Measurements from ENCODE around the gene PCSK5. TPM values are rescaled to one million over a fixed set of nuclear protein-coding genes. Genes with fewer than 3 reads are reported as not detected.

Gene PCSK5
- total RNA-seq, 8 experiments from 2014 or later, result 1.8 to 21.4 (median 4.9) TPM

DNA sequence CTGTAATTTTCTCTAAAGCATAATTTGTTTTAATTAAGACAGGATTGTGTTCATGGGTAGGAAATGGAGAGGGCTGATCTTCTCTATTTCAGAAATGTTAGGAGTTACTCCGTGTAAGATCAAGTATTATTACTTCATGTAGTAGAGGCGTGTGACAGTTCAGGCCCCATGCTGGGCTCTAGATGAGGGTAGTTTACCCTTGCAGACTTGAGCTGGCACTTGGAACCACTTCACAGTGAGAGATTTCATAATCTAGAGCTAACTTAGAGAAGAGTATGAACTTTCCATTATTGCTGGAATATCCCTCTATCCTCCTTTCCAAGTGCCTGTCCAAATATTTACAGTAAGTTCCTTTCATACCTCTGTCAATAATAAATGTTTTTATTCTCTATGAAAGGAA is 195.1 kb downstream of the PCSK5 start:
- ATAC-seq (replicated peaks in 6 of 8), result no peak
- H3K4me1 ChIP-seq (replicated peaks in 1 of 2), result no peaks in the 10 kb centered on the region
- H3K27ac ChIP-seq, result no peak overlapping the region
- no peak overlapping the region for H3K4me3 ChIP-seq
- in situ Hi-C loops (cut with MboI; ENCODE audit: low pct_unique_long_range_greater_than_20kb in 2 of 9, low sequenced_read_pairs in 9 of 9, unreplicated experiment in 9 of 9), result loop anchor here in 1 of 9 experiments (25.0 kb wide), 1 partner anchor 202 kb away; no protein-coding TSS in a partner anchor
- 83 to 100% (median 92%) methylated on average over 1 to 2 of the region's 2 CpGs; no CpG with 5 or more reads in 4 of the 10 experiments for WGBS, 10 experiments

- peak in 3 of 8 experiments; percentile 58 to 77 (median 59) for ATAC-seq (replicated peaks in 6 of 8)
- 40 to 100% (median 88%) methylated on average over 1 of the region's 1 CpG; no CpG with 5 or more reads in 1 of the 10 experiments for WGBS, 10 experiments
- Histone ChIP-seq H3K4me1 (replicated peaks in 1 of 2) (no peaks in the 10 kb centered on the region), H3K27ac (no peak overlapping the region), H3K4me3 (no peak overlapping the region)
- in situ Hi-C loops (cut with MboI; ENCODE audit: low pct_unique_long_range_greater_than_20kb in 2 of 9, low sequenced_read_pairs in 9 of 9, unreplicated experiment in 9 of 9), result loop anchor here in 1 of 9 experiments (25.0 kb wide), 1 partner anchor 201 kb away; no protein-coding TSS in a partner anchor
Measured at GRCh38 chr9:76086539-76086938, 196.1 kb downstream of the PCSK5 start.

DNA sequence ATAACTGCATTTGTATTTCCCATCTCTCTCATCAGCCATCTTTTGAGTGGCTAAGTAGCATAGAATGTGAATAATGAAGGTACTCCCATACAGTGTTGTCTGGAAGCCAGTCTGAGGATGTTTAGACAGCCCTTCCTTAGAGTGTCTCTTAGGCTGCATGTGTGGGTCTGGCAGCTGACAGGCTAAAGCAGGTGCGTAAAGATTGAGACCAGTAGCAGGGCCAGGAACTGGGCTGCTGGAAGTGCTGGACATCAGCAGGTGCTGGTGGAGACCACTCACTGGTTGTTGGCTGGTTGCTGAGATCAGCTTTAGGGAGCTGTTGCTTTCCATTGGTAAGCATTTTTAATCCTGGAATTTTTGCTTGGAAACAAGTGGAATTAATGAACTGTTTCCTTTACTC is 197.5 kb downstream of the PCSK5 start:
- Histone ChIP-seq H3K4me1 (replicated peaks in 1 of 2) (no peaks in the 10 kb centered on the region), H3K4me3 (no peak overlapping the region), H3K27ac (no peak overlapping the region)
- in situ Hi-C loops (cut with MboI; ENCODE audit: low pct_unique_long_range_greater_than_20kb in 2 of 9, low sequenced_read_pairs in 9 of 9, unreplicated experiment in 9 of 9), result loop anchor here in 1 of 9 experiments (25.0 kb wide), 1 partner anchor 199 kb away; no protein-coding TSS in a partner anchor
- ATAC-seq (replicated peaks in 6 of 8), result no peak
- WGBS, 10 experiments, result 71 to 100% (median 100%) methylated on average over 1 of the region's 1 CpG; no CpG with 5 or more reads in 6 of the 10 experiments

- Histone ChIP-seq H3K4me1 (replicated peaks in 1 of 2) (no peaks in the 10 kb centered on the region), H3K27ac (no peak overlapping the region), H3K4me3 (no peak overlapping the region)
- in situ Hi-C loops (cut with MboI; ENCODE audit: low pct_unique_long_range_greater_than_20kb in 2 of 9, low sequenced_read_pairs in 9 of 9, unreplicated experiment in 9 of 9), result loop anchor here in 1 of 9 experiments (25.0 kb wide), 1 partner anchor 197 kb away; no protein-coding TSS in a partner anchor
- ATAC-seq (replicated peaks in 6 of 8), result peak in 1 of 8 experiments; percentile 39
- 20 to 100% (median 81%) methylated on average over 1 to 5 of the region's 6 CpGs for WGBS, 10 experiments
Measured at GRCh38 chr9:76090330-76090729, 199.9 kb downstream of the PCSK5 start.

DNA sequence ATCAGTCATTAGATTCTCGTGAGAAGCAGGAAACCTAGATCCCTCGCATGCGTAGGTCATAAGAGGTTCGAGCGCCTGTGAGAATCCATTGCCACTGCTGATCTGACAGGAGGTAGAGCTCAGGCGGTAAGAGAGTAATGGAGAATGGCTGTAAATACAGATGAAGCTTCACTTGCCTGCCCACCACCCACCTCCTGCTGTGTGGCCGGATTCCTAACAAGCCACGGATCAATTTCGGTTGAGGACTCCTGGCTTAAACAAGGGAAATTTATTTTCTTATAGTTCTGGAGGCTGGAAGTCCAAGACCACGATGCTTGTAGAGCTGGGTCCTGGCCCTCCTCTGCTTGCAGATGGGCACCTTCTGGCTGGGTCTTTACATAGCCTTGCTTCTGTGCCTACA is 200.4 kb downstream of the PCSK5 start:
- in situ Hi-C loops (cut with MboI; ENCODE audit: low pct_unique_long_range_greater_than_20kb in 2 of 9, low sequenced_read_pairs in 9 of 9, unreplicated experiment in 9 of 9), result loop anchor here in 1 of 9 experiments (25.0 kb wide), 1 partner anchor 196 kb away; no protein-coding TSS in a partner anchor
- no peak for ATAC-seq (replicated peaks in 6 of 8)
- 81 to 100% (median 94%) methylated on average over 3 to 10 of the region's 10 CpGs; no CpG with 5 or more reads in 1 of the 10 experiments for WGBS, 10 experiments
- Histone ChIP-seq H3K4me1 (replicated peaks in 1 of 2) (no peaks in the 10 kb centered on the region), H3K27ac (no peak overlapping the region), H3K4me3 (no peak overlapping the region)

- H3K4me3 ChIP-seq, result no peak overlapping the region
- in situ Hi-C loops (cut with MboI; ENCODE audit: low pct_unique_long_range_greater_than_20kb in 2 of 9, low sequenced_read_pairs in 9 of 9, unreplicated experiment in 9 of 9), result loop anchor here in 1 of 9 experiments (25.0 kb wide), 1 partner anchor 195 kb away; no protein-coding TSS in a partner anchor
- WGBS, 10 experiments, result 36 to 100% (median 92%) methylated on average over 1 to 4 of the region's 4 CpGs
- ATAC-seq (replicated peaks in 6 of 8), result peak in 1 of 8 experiments; percentile 54
- no peak overlapping the region for H3K27ac ChIP-seq
- H3K4me1 ChIP-seq (replicated peaks in 1 of 2), result no peaks in the 10 kb centered on the region
Measured at GRCh38 chr9:76092572-76092971, 202.1 kb downstream of the PCSK5 start.

- WGBS, 10 experiments, result 83 to 100% (median 88%) methylated on average over 1 to 4 of the region's 4 CpGs; no CpG with 5 or more reads in 3 of the 10 experiments
- in situ Hi-C loops (cut with MboI; ENCODE audit: low pct_unique_long_range_greater_than_20kb in 2 of 9, low sequenced_read_pairs in 9 of 9, unreplicated experiment in 9 of 9), result loop anchor here in 1 of 9 experiments (25.0 kb wide), 1 partner anchor 192 kb away; no protein-coding TSS in a partner anchor
- no peak for ATAC-seq (replicated peaks in 6 of 8)
- Histone ChIP-seq H3K27ac (no peak overlapping the region), H3K4me1 (replicated peaks in 1 of 2) (peaks cover 0 to 5% of the 10 kb centered on the region in 2 donors), H3K4me3 (no peak overlapping the region)
Measured at GRCh38 chr9:76095585-76095984, 205.1 kb downstream of the PCSK5 start.

GRCh38 chr9:76099516-76099915 is 209.0 kb downstream of the PCSK5 start:
- in situ Hi-C loops (cut with MboI; ENCODE audit: low pct_unique_long_range_greater_than_20kb in 2 of 9, low sequenced_read_pairs in 9 of 9, unreplicated experiment in 9 of 9), result loop anchor here in 1 of 9 experiments (25.0 kb wide), 1 partner anchor 188 kb away; no protein-coding TSS in a partner anchor
- WGBS, 10 experiments, result 81 to 100% (median 99%) methylated on average over 1 to 8 of the region's 8 CpGs; no CpG with 5 or more reads in 2 of the 10 experiments
- H3K4me1 ChIP-seq (replicated peaks in 1 of 2), result peaks cover 6 to 10% of the 10 kb centered on the region in 2 donors
- no peak overlapping the region for H3K4me3 ChIP-seq
- H3K27ac ChIP-seq, result no peak overlapping the region
- ATAC-seq (replicated peaks in 6 of 8), result peak in 1 of 8 experiments; percentile 33

- ATAC-seq (replicated peaks in 6 of 8), result peak in 1 of 8 experiments; percentile 59
- no peak overlapping the region for H3K27ac ChIP-seq
- no peak overlapping the region for H3K4me3 ChIP-seq
- in situ Hi-C loops (cut with MboI; ENCODE audit: low pct_unique_long_range_greater_than_20kb in 2 of 9, low sequenced_read_pairs in 9 of 9, unreplicated experiment in 9 of 9), result no loop called here
- peaks cover 6 to 10% of the 10 kb centered on the region in 2 donors for H3K4me1 ChIP-seq (replicated peaks in 1 of 2)
- 11 to 57% (median 39%) methylated on average over 2 to 5 of the region's 5 CpGs for WGBS, 10 experiments
Measured at GRCh38 chr9:76101075-76101474, 210.6 kb downstream of the PCSK5 start.

DNA sequence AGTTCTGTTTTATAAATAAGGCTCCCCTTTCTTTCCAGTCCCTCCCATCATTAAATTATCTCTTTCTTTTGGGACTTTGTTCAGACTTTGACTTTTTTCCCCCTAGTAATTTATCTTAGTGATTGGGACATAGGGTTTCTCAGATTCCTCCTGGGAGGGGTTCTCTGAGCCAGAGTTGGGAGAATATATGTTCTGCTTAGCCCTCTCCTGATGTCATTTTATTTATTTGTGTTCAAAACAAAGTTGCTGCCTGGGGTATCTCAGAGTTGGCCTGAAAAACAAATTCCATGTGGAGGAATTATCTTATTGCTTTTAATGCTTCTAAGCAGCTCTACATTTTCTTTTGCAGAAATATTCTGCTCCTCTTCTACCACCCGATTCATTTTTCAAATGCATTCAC is 211.0 kb downstream of the PCSK5 start:
- WGBS, 10 experiments, result 0 to 100% (median 89%) methylated on average over 1 of the region's 1 CpG; no CpG with 5 or more reads in 2 of the 10 experiments
- no peak overlapping the region for H3K27ac ChIP-seq

DNA sequence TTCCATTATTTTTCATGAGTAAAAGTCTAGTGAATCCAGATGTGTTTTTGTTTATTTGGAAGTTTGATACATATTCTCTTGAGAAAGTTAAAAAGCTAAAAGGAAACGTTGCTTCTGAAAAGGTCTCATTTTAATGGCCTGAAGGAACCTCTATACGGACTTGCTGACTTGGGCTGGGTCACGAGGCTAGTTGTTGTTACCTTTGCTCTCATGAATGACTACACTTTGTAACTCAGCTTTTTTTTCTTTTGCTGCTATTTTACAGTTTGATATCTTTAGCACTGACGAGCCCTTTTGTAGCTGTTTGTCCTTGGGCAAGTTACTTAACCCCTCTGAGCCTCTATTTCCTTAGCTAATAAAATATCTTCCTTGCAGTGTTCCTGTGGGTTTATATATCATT is 211.5 kb downstream of the PCSK5 start:
- Histone ChIP-seq H3K4me3 (no peak overlapping the region), H3K27ac (no peak overlapping the region), H3K4me1 (replicated peaks in 1 of 2) (peaks cover 6 to 10% of the 10 kb centered on the region in 2 donors)
- no peak for ATAC-seq (replicated peaks in 6 of 8)
- in situ Hi-C loops (cut with MboI; ENCODE audit: low pct_unique_long_range_greater_than_20kb in 2 of 9, low sequenced_read_pairs in 9 of 9, unreplicated experiment in 9 of 9), result no loop called here
- 26 to 100% (median 88%) methylated on average over 3 to 4 of the region's 4 CpGs; no CpG with 5 or more reads in 1 of the 10 experiments for WGBS, 10 experiments

More for the DNA sequence above, 211.0 kb downstream of the PCSK5 start:
- H3K4me1 ChIP-seq (replicated peaks in 1 of 2), result peaks cover 6 to 10% of the 10 kb centered on the region in 2 donors
- no peak for ATAC-seq (replicated peaks in 6 of 8)
- in situ Hi-C loops (cut with MboI; ENCODE audit: low pct_unique_long_range_greater_than_20kb in 2 of 9, low sequenced_read_pairs in 9 of 9, unreplicated experiment in 9 of 9), result no loop called here
- H3K4me3 ChIP-seq, result no peak overlapping the region

GRCh38 chr9:76103531-76104315 is 213.2 kb downstream of the PCSK5 start:
- 33 to 80% (median 66%) methylated on average over 2 to 5 of the region's 6 CpGs for WGBS, 10 experiments
- H3K27ac ChIP-seq, result no peak overlapping the region
- peak in 3 of 8 experiments; percentile 33 to 46 (median 44) for ATAC-seq (replicated peaks in 6 of 8)
- no peak overlapping the region for H3K4me3 ChIP-seq
- H3K4me1 ChIP-seq (replicated peaks in 1 of 2), result peaks cover 6 to 10% of the 10 kb centered on the region in 2 donors
- in situ Hi-C loops (cut with MboI; ENCODE audit: low pct_unique_long_range_greater_than_20kb in 2 of 9, low sequenced_read_pairs in 9 of 9, unreplicated experiment in 9 of 9), result no loop called here

DNA sequence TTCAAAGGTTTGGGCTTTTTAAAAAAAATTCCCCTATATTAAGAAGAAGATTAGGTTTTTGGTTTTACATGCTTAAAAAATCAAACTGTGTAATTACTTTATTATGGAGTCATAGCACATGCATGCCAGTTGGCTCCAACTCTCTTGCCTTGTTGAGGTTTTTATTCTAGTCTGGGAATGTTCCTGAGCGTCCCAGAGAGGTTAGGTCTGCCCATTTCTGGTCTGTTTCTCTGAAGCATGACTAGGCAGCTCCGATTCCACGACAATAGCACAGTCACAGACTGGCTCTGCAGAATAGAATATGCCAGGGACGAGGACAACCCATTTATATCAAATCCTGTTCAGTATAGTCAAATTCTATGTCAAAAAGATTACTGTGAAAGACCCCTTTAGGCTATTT is 217.0 kb downstream of the PCSK5 start:
- Histone ChIP-seq H3K4me1 (replicated peaks in 1 of 2) (peaks cover 5 to 6% of the 10 kb centered on the region in 2 donors), H3K27ac (no peak overlapping the region), H3K4me3 (no peak overlapping the region)
- 38 to 100% (median 86%) methylated on average over 1 to 4 of the region's 4 CpGs; no CpG with 5 or more reads in 1 of the 10 experiments for WGBS, 10 experiments
- ATAC-seq (replicated peaks in 6 of 8), result no peak
- in situ Hi-C loops (cut with MboI; ENCODE audit: low pct_unique_long_range_greater_than_20kb in 2 of 9, low sequenced_read_pairs in 9 of 9, unreplicated experiment in 9 of 9), result no loop called here

Data from motor neuron (in vitro differentiated cells).